ENCODE measurements around the gene JAGN1. TPM values are rescaled to one million over a fixed set of nuclear protein-coding genes. Genes with fewer than 3 reads are reported as not detected.

JAGN1 gene
- total and polyA plus RNA-seq, 8 donors, result 16.3 to 27.1 (median 21.9) TPM

GRCh38 chr3:9884555-9885165, 5.8 kb upstream of the JAGN1 start:
- intact Hi-C loops (cut with DNase I), result no loop called here
- Histone ChIP-seq H3K4me3 (no peak overlapping the region), H3K4me1 (peaks cover 0 to under 1% (median 0%) of the 10 kb centered on the region in 3 donors), H3K27me3 (no peaks in the 10 kb centered on the region), H3K9me3 (no peaks in the 10 kb centered on the region), H3K36me3 (no peaks in the 10 kb centered on the region), H3K27ac (no peak overlapping the region)
- 70 to 80% methylated on average over 11 of the region's 11 CpGs for WGBS, 2 donors
- TF ChIP-seq CTCF (IDR thresholded peaks at IDR 0.05), result no peak
- DNase-seq (no peak), ATAC-seq (peak in 3 of 4 donors; percentile 48 to 60 (median 59)), FAIRE-seq (no peak)

GRCh38 chr3:9886328-9886727, 4.1 kb upstream of the JAGN1 start:
- no peaks in the 10 kb centered on the region for H3K36me3 ChIP-seq
- FAIRE-seq (no peak), ATAC-seq (no peak), DNase-seq (no peak)
- no peaks in the 10 kb centered on the region for H3K27me3 ChIP-seq
- intact Hi-C loops (cut with DNase I), result no loop called here
- H3K4me1 ChIP-seq, result peaks cover 0 to 5% (median 0%) of the 10 kb centered on the region in 3 donors
- H3K9me3 ChIP-seq, result no peaks in the 10 kb centered on the region
- no peak for TF ChIP-seq CTCF (IDR thresholded peaks at IDR 0.05)
- no peak overlapping the region for H3K4me3 ChIP-seq
- H3K27ac ChIP-seq, result no peak overlapping the region

DNA sequence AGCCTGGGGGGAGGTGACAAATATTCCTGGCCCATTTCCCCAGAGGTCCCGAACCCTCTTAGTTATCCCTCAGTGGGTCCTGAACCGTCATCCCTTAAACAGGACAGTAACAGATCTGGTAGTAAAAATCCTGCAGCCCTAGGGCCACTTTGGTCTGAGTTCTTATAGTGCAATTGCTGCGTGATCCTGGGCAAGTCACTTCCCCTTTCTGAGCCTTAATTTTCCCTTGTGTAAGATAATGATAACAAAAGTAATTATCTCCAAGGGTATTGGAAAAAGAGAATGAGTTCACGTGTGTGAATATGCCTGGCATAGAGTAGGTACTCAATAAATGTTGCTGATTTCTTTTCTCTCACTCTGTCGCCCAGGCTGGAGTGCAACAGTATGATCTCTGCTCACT, 2.9 kb upstream of the JAGN1 start:
- Histone ChIP-seq H3K27me3 (no peaks in the 10 kb centered on the region), H3K36me3 (no peaks in the 10 kb centered on the region), H3K4me1 (peaks cover 0 to 11% (median 3%) of the 10 kb centered on the region in 3 donors), H3K27ac (no peak overlapping the region), H3K4me3 (no peak overlapping the region), H3K9me3 (no peaks in the 10 kb centered on the region)
- FAIRE-seq, result no peak
- ATAC-seq, result no peak
- WGBS, 2 donors, result 66 to 78% methylated on average over 5 of the region's 5 CpGs
- DNase-seq, result no peak
- no peak for TF ChIP-seq CTCF (IDR thresholded peaks at IDR 0.05)
- intact Hi-C loops (cut with DNase I), result no loop called here

DNA sequence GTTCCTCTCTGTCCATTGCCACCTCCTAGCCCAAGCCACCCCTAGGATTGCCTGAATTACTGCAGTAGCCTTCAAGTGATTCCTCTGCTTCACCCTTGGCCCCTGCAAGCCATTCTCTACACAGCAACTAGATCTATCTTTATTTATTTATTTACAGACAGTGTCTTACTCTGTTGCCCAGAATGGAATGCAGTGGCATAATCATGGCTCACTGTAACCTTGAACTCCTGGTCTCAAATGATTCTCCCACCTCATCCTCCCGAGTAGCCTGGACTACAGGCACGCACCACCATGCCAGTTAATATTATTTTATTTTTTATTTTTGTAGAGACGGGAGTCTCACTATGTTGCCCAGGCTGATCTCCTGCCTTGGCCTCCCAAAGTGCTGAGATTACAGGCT, 1.9 kb upstream of the JAGN1 start:
- Histone ChIP-seq H3K9me3 (no peaks in the 10 kb centered on the region), H3K27ac (no peak overlapping the region), H3K27me3 (no peaks in the 10 kb centered on the region), H3K36me3 (peaks cover 0 to 5% (median 0%) of the 10 kb centered on the region in 3 donors), H3K4me3 (no peak overlapping the region), H3K4me1 (peaks cover 0 to 11% (median 3%) of the 10 kb centered on the region in 3 donors)
- no peak for TF ChIP-seq CTCF (IDR thresholded peaks at IDR 0.05)
- WGBS, 2 donors, result 65 to 79% methylated on average over 3 of the region's 3 CpGs
- intact Hi-C loops (cut with DNase I), result no loop called here
- DNase-seq (no peak), ATAC-seq (no peak), FAIRE-seq (no peak)

DNA sequence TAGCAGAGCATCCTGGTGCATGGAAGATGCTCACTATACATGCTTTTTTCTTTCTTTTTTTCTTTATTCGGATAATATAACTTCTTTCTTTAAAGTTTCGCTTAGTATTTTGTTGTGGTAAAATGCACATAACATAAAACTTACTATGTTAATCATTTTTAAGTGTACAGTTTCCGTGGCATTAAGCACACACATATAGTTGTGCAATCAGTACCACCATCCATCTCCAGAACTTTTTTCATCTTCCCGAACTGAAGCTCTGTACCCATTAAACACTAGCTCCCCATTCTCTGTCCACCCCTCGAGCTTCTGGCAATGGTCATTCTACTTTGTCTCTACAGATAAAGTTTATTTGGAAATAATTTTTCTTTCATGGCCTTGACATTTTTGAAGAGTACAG, 1.0 kb upstream of the JAGN1 start:
- H3K4me3 ChIP-seq, result no peak overlapping the region
- peaks cover 0 to 11% (median 3%) of the 10 kb centered on the region in 3 donors for H3K4me1 ChIP-seq
- no peaks in the 10 kb centered on the region for H3K27me3 ChIP-seq
- no peak for DNase-seq
- intact Hi-C loops (cut with DNase I), result no loop called here
- no peak for FAIRE-seq
- 51 to 58% methylated on average over 5 of the region's 5 CpGs for WGBS, 2 donors
- H3K36me3 ChIP-seq, result peaks cover 0 to 5% (median 0%) of the 10 kb centered on the region in 3 donors
- H3K9me3 ChIP-seq, result no peaks in the 10 kb centered on the region
- H3K27ac ChIP-seq, result no peak overlapping the region
- TF ChIP-seq CTCF (IDR thresholded peaks at IDR 0.05), result no peak
- ATAC-seq, result no peak

Measured in pancreas (tissue), 10 donors.